Skeletal muscle satellite cell (primary cell): Measurements from ENCODE around the gene VWF.

Experiments
- H3K27me3 ChIP-seq: 2 replicates; pipeline ENCODE4 v1.7.0; 2013; ENCODE audit warnings: low read length; ENCODE audit not compliant: control insufficient read depth, insufficient read depth
- H3K36me3 ChIP-seq: 2 replicates; pipeline ENCODE4 v1.7.0; 2013; ENCODE audit warnings: mild to moderate bottlenecking, control low read depth, low read length; ENCODE audit not compliant: insufficient read depth
- H3K4me1 ChIP-seq: 2 replicates; pipeline ENCODE4 v1.7.0; 2013; ENCODE audit warnings: low read length; ENCODE audit not compliant: control insufficient read depth, insufficient read depth
- H3K4me2 ChIP-seq: 2 replicates; pipeline ENCODE4 v1.7.0; 2013; ENCODE audit warnings: mild to moderate bottlenecking, low read length
- H3K4me3 ChIP-seq: 2 replicates; pipeline ENCODE4 v1.7.0; 2013; ENCODE audit warnings: low read length
- H3K9ac ChIP-seq: 2 replicates; pipeline ENCODE4 v1.7.0; 2013; ENCODE audit warnings: mild to moderate bottlenecking, low read depth, low read length, moderate library complexity
- H3K9me3 ChIP-seq: replicated peaks from 2 replicates; pipeline ENCODE4 v1.7.0; 2013; ENCODE audit warnings: mild to moderate bottlenecking, control low read depth, low read length

The VWF gene

GRCh38 chr12:5988088-5988487, 136.4 kb downstream of the VWF start:
- H3K27me3 ChIP-seq = peaks cover 36% of the 10 kb centered on the region
- no peak overlapping the region for H3K4me2 ChIP-seq
- H3K4me1 ChIP-seq = no peaks in the 10 kb centered on the region
- H3K4me3 ChIP-seq = no peak overlapping the region
- no peak overlapping the region for H3K9ac ChIP-seq
- H3K9me3 ChIP-seq = no peaks in the 10 kb centered on the region
- no peaks in the 10 kb centered on the region for H3K36me3 ChIP-seq

GRCh38 chr12:5987573-5987972, 136.9 kb downstream of the VWF start:
- Histone ChIP-seq H3K4me2 (no peak overlapping the region), H3K4me3 (no peak overlapping the region), H3K4me1 (no peaks in the 10 kb centered on the region), H3K9me3 (no peaks in the 10 kb centered on the region), H3K9ac (no peak overlapping the region), H3K27me3 (peaks cover 38% of the 10 kb centered on the region), H3K36me3 (no peaks in the 10 kb centered on the region)

- H3K9me3 ChIP-seq = no peaks in the 10 kb centered on the region
- H3K27me3 ChIP-seq = peaks cover 46% of the 10 kb centered on the region
- H3K4me3 ChIP-seq = no peak overlapping the region
- H3K4me2 ChIP-seq = no peak overlapping the region
- H3K36me3 ChIP-seq = no peaks in the 10 kb centered on the region
- H3K4me1 ChIP-seq = no peaks in the 10 kb centered on the region
- no peak overlapping the region for H3K9ac ChIP-seq
These were observed 139.0 kb downstream of the VWF start for GRCh38 chr12:5985471-5985870.

- Histone ChIP-seq H3K4me1 (no peaks in the 10 kb centered on the region), H3K9me3 (no peaks in the 10 kb centered on the region), H3K9ac (no peak overlapping the region), H3K4me2 (no peak overlapping the region), H3K4me3 (no peak overlapping the region), H3K36me3 (no peaks in the 10 kb centered on the region), H3K27me3 (peaks cover 46% of the 10 kb centered on the region)
These were observed 139.6 kb downstream of the VWF start for GRCh38 chr12:5984873-5985272.

DNA sequence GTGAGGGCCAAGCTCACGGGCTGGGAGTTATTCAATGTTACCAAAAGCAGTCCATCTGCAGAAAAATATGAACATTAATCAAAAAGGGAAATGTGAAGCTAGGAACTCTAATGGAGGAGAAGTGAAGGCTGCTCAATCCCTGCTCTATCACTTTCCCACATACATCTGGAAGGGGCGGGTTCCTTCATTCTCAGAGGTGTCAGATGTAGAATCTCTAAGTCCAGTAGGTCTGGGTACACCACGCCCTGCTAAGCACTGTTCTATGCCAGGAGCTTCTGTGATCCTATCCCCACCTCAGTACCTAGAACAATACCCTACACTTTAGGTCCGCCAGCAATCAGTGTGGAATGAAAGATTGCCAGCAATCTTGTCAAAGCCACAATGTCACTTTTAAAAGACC, 142.4 kb downstream of the VWF start:
- Histone ChIP-seq H3K4me2 (no peak overlapping the region), H3K9me3 (no peaks in the 10 kb centered on the region), H3K27me3 (peaks cover 50% of the 10 kb centered on the region), H3K36me3 (no peaks in the 10 kb centered on the region), H3K4me3 (no peak overlapping the region), H3K4me1 (no peaks in the 10 kb centered on the region), H3K9ac (no peak overlapping the region)

DNA sequence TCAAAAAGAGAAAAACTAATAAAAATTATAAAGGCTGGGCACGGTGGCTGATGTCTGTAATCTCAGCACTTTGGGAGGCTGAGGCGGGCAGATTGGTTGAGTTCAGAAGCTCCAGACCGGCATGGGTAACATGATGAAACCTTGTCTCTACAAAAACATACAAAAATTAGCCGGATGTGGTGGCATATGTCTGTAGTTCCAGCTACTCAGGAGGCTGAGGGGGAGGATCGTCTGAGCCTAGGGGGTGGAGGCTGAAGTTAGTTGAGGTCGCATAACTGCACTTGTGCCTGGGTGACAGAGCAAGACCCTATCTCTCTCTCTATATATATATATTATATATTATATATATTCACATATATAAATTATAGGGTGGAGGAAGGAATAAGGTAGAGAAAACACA, 146.9 kb downstream of the VWF start:
- H3K4me1 ChIP-seq = no peaks in the 10 kb centered on the region
- H3K4me2 ChIP-seq = no peak overlapping the region
- H3K9me3 ChIP-seq = no peaks in the 10 kb centered on the region
- no peak overlapping the region for H3K9ac ChIP-seq
- no peaks in the 10 kb centered on the region for H3K36me3 ChIP-seq
- H3K4me3 ChIP-seq = no peak overlapping the region
- peaks cover 53% of the 10 kb centered on the region for H3K27me3 ChIP-seq

DNA sequence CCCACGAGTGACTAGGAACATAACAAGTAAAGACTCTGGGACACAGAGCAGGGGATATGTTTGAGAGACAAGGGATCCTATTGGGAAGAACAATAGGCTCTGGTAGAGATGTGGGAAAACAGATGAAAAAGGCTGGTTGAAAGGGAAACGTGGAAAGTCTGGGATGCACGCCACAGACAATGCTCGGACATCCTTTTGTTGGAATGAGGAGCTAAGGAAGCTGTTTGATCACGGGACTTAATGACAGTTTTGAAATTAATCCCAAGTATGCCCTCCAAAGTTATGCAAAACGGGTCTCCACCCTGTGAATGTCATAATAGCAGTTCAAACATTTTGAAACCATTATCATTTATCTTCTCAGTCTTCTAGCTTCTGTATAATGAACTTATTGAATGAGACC, 147.8 kb downstream of the VWF start:
- H3K9ac ChIP-seq = no peak overlapping the region
- H3K4me3 ChIP-seq = no peak overlapping the region
- peaks cover 56% of the 10 kb centered on the region for H3K27me3 ChIP-seq
- no peaks in the 10 kb centered on the region for H3K4me1 ChIP-seq
- no peaks in the 10 kb centered on the region for H3K36me3 ChIP-seq
- H3K4me2 ChIP-seq = no peak overlapping the region
- H3K9me3 ChIP-seq = no peaks in the 10 kb centered on the region

- no peak overlapping the region for H3K4me2 ChIP-seq
- H3K4me1 ChIP-seq = no peaks in the 10 kb centered on the region
- peaks cover 61% of the 10 kb centered on the region for H3K27me3 ChIP-seq
- no peaks in the 10 kb centered on the region for H3K36me3 ChIP-seq
- no peak overlapping the region for H3K9ac ChIP-seq
- H3K9me3 ChIP-seq = no peaks in the 10 kb centered on the region
- no peak overlapping the region for H3K4me3 ChIP-seq
These were observed 148.3 kb downstream of the VWF start for GRCh38 chr12:5976196-5976595.

DNA sequence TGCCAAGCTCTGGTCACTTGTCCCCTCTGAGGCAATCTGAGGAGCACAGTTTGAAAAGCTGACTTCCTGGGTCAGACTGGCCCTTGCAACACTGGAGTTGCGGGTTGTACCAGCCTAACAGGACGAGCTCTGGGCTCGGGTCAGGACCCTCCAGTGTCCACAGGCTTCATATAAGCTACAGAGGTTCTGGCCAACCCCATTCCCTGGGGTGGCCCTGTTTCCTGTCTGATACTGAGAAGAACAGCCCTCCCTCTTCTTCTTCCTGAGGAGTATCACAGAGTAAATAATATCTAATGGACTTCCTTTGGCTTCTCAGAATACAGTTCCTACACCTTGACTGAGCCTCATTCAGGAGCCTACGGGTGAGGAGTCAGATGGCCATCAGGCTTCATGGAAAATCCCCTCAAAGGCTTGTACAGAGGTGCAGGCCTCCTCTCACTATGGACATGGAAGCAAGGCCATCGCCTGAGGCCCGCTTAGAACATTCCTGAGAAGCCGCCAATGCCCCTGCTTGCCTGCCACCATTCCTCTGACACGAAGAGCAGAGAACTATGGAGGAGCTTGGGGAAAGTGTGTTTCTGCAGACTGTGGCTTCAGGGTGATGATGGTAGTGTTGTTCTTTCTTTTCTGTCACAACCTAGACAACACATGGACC, 150.9 kb downstream of the VWF start:
- Histone ChIP-seq H3K36me3 (no peaks in the 10 kb centered on the region), H3K4me3 (no peak overlapping the region), H3K9ac (no peak overlapping the region), H3K4me1 (no peaks in the 10 kb centered on the region), H3K9me3 (no peaks in the 10 kb centered on the region), H3K27me3 (peaks cover 71% of the 10 kb centered on the region), H3K4me2 (no peak overlapping the region)

GRCh38 chr12:5972387-5972786, 152.1 kb downstream of the VWF start:
- no peak overlapping the region for H3K4me2 ChIP-seq
- no peaks in the 10 kb centered on the region for H3K4me1 ChIP-seq
- H3K9ac ChIP-seq = no peak overlapping the region
- no peaks in the 10 kb centered on the region for H3K36me3 ChIP-seq
- H3K9me3 ChIP-seq = no peaks in the 10 kb centered on the region
- peaks cover 71% of the 10 kb centered on the region for H3K27me3 ChIP-seq
- H3K4me3 ChIP-seq = no peak overlapping the region

DNA sequence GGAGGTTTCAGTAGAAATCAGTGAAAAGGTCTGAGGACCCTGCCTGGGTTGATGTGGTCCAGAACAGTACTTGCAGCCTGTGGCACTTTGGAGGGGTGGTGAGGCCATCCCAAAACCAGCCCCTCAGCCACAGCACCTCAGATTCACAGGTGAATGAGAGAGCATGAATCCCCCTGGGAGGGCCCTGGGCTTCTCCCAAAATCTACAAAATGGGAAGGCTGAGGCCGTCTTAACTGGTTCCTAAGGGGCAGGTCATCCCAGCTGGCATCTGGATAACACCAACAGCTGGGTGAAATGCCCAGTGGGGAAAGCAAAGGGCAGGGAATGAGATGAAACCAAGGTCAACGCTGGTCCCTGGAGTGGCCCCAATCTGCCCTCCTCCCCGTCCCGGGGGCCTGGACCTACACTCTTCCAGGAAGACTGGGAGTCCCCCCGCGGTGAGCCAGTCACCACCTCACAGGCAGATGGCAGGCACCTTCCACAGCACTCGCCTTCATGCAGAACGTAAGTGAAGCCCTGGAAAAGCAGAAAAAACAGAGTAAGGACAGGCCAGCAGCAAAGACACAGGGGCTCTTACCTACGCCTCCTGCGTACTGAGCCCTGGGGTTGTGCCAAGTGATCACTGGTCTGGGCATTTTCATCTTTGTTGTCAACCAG, 153.1 kb downstream of the VWF start:
- Histone ChIP-seq H3K4me2 (no peak overlapping the region), H3K4me1 (no peaks in the 10 kb centered on the region), H3K9me3 (no peaks in the 10 kb centered on the region), H3K9ac (no peak overlapping the region), H3K36me3 (no peaks in the 10 kb centered on the region), H3K27me3 (peaks cover 62% of the 10 kb centered on the region), H3K4me3 (no peak overlapping the region)
